ENCODE measurements around the gene MAN2B1. TPM values are rescaled to one million over a fixed set of nuclear protein-coding genes. Genes with fewer than 3 reads are reported as not detected.

The MAN2B1 gene
- total RNA-seq, 1 donor from 2014 or later: 35.8 TPM

- Histone ChIP-seq H3K4me3 (no peak overlapping the region), H3K79me2 (ENCODE audit: low read depth) (no peaks in the 10 kb centered on the region), H3K27ac (no peak overlapping the region), H3K9ac (no peak overlapping the region), H3K36me3 (no peaks in the 10 kb centered on the region), H3K9me3 (ENCODE audit: low read depth) (no peaks in the 10 kb centered on the region), H2AFZ (replicated peaks) (no peak overlapping the region), H3K4me1 (peaks cover 7% of the 10 kb centered on the region), H3K4me2 (no peak overlapping the region), H3K27me3 (no peaks in the 10 kb centered on the region), H3F3A (ENCODE audit: low read depth) (peaks cover 15% of the 10 kb centered on the region), H4K20me1 (ENCODE audit: low read depth) (no peaks in the 10 kb centered on the region)
- H3K4me1 Mint-ChIP-seq: peaks cover 5% of the 10 kb centered on the region
- no peak overlapping the region for H3K27ac Mint-ChIP-seq
- no peak for DNase-seq (ENCODE audit: low spot score)
- no peak overlapping the region for H3K4me3 Mint-ChIP-seq
- TF ChIP-seq EZH2phosphoT487 (IDR thresholded peaks at IDR 0.05) (no peak), EZH2 (IDR thresholded peaks at IDR 0.05) (no peak), CTCF (IDR thresholded peaks at IDR 0.05) (no peak)
- peaks cover 3% of the 10 kb centered on the region for H3K36me3 Mint-ChIP-seq
- H3K27me3 Mint-ChIP-seq (ENCODE audit: insufficient read depth, low read depth): no peaks in the 10 kb centered on the region
- no peaks in the 10 kb centered on the region for H3K9me3 Mint-ChIP-seq
Measured at GRCh38 chr19:12692960-12693359, 26.4 kb upstream of the MAN2B1 start.

- TF ChIP-seq CTCF (IDR thresholded peaks at IDR 0.05): no peak
- TF ChIP-seq EZH2 (IDR thresholded peaks at IDR 0.05): no peak
- no peak for TF ChIP-seq EZH2phosphoT487 (IDR thresholded peaks at IDR 0.05)
- Histone ChIP-seq H3F3A (ENCODE audit: low read depth) (no peaks in the 10 kb centered on the region), H4K20me1 (ENCODE audit: low read depth) (no peaks in the 10 kb centered on the region), H3K9me3 (ENCODE audit: low read depth) (no peaks in the 10 kb centered on the region), H3K4me2 (no peak overlapping the region), H3K4me1 (no peaks in the 10 kb centered on the region), H3K27ac (no peak overlapping the region), H3K79me2 (ENCODE audit: low read depth) (no peaks in the 10 kb centered on the region), H3K36me3 (no peaks in the 10 kb centered on the region), H3K4me3 (no peak overlapping the region), H2AFZ (replicated peaks) (no peak overlapping the region), H3K9ac (no peak overlapping the region), H3K27me3 (no peaks in the 10 kb centered on the region)
- DNase-seq (ENCODE audit: low spot score): no peak
- Mint-ChIP-seq H3K4me3 (no peak overlapping the region), H3K4me1 (no peaks in the 10 kb centered on the region), H3K27me3 (ENCODE audit: insufficient read depth, low read depth) (no peaks in the 10 kb centered on the region), H3K36me3 (peaks cover 3% of the 10 kb centered on the region), H3K9me3 (no peaks in the 10 kb centered on the region), H3K27ac (no peak overlapping the region)
Measured at GRCh38 chr19:12689581-12690216, 23.2 kb upstream of the MAN2B1 start.

- no peak overlapping the region for H3K9ac ChIP-seq
- Mint-ChIP-seq H3K4me1 (no peaks in the 10 kb centered on the region), H3K9me3 (no peaks in the 10 kb centered on the region), H3K36me3 (peaks cover 3% of the 10 kb centered on the region), H3K4me3 (no peak overlapping the region), H3K27ac (no peak overlapping the region), H3K27me3 (ENCODE audit: insufficient read depth, low read depth) (no peaks in the 10 kb centered on the region)
- H3K79me2 ChIP-seq (ENCODE audit: low read depth): no peaks in the 10 kb centered on the region
- no peaks in the 10 kb centered on the region for H3F3A ChIP-seq (ENCODE audit: low read depth)
- no peaks in the 10 kb centered on the region for H3K9me3 ChIP-seq (ENCODE audit: low read depth)
- no peaks in the 10 kb centered on the region for H3K4me1 ChIP-seq
- no peak overlapping the region for H3K4me2 ChIP-seq
- no peaks in the 10 kb centered on the region for H3K36me3 ChIP-seq
- no peaks in the 10 kb centered on the region for H3K27me3 ChIP-seq
- H4K20me1 ChIP-seq (ENCODE audit: low read depth): no peaks in the 10 kb centered on the region
- H3K4me3 ChIP-seq: no peak overlapping the region
- no peak for DNase-seq (ENCODE audit: low spot score)
- no peak overlapping the region for H3K27ac ChIP-seq
- no peak overlapping the region for H2AFZ ChIP-seq (replicated peaks)
- no peak for TF ChIP-seq CTCF (IDR thresholded peaks at IDR 0.05)
- TF ChIP-seq EZH2 (IDR thresholded peaks at IDR 0.05): no peak
- no peak for TF ChIP-seq EZH2phosphoT487 (IDR thresholded peaks at IDR 0.05)
Measured at GRCh38 chr19:12689012-12689411, 22.5 kb upstream of the MAN2B1 start.
